ENCODE data around the gene RNF43. TPM values are rescaled to one million over a fixed set of nuclear protein-coding genes. Genes with fewer than 3 reads are reported as not detected.
A peak's percentile ranks its signal among the peaks of the same experiment; 100 is the strongest.

The RNF43 gene
- total RNA-seq, 1 experiment from 2014 or later: 42.2 TPM

- Histone ChIP-seq H4K20me1 (ENCODE audit: insufficient read depth) (no peaks in the 10 kb centered on the region), H3K27me3 (ENCODE audit: insufficient read depth, low read length) (no peaks in the 10 kb centered on the region), H3K9me2 (ENCODE audit: insufficient read depth) (no peaks in the 10 kb centered on the region), H3K4me2 (ENCODE audit: low read length) (peak overlapping the region; percentile 68), H3K4me1 (ENCODE audit: control insufficient read depth in 1 of 2, insufficient read depth in 2 of 2, low read length in 2 of 2) (peaks cover 15 to 19% of the 10 kb centered on the region in 2 experiments), H3K9me3 (ENCODE audit: control insufficient read depth in 1 of 2, insufficient read depth in 1 of 2, low read depth in 1 of 2, low read length in 2 of 2) (no peaks in the 10 kb centered on the region), H3K9ac (ENCODE audit: low read length) (peak overlapping the region; percentile 42), H2AFZ (ENCODE audit: low read depth, low read length, poor library complexity, severe bottlenecking) (peak overlapping the region; percentile 51), H3K36me3 (ENCODE audit: control insufficient read depth in 1 of 2, insufficient read depth in 2 of 2, low read length in 2 of 2) (no peaks in the 10 kb centered on the region), H3K27ac (ENCODE audit: low read depth, low read length) (peak overlapping the region; percentile 46; the same call in 1 of the 2 replicates), H3K4me3 (replicated peaks in 1 of 2; ENCODE audit: low read depth in 1 of 2, low read length in 2 of 2) (peak overlapping the region in 1 of 2 experiments; percentile 42; a peak in 2 of 4 replicates), H3K79me2 (ENCODE audit: insufficient read depth, low read length) (no peaks in the 10 kb centered on the region)
- TF ChIP-seq POLR2A (IDR thresholded peaks at IDR 0.05; ENCODE audit: borderline replicate concordance, extremely low read depth, insufficient read depth, insufficient read length): no peak
- no peak for TF ChIP-seq POLR2AphosphoS5 (IDR thresholded peaks at IDR 0.05; ENCODE audit: low read depth, low read length)
- no peak for TF ChIP-seq EGR1 (IDR thresholded peaks at IDR 0.05; ENCODE audit: low read depth)
- TF ChIP-seq, protein P1, sequence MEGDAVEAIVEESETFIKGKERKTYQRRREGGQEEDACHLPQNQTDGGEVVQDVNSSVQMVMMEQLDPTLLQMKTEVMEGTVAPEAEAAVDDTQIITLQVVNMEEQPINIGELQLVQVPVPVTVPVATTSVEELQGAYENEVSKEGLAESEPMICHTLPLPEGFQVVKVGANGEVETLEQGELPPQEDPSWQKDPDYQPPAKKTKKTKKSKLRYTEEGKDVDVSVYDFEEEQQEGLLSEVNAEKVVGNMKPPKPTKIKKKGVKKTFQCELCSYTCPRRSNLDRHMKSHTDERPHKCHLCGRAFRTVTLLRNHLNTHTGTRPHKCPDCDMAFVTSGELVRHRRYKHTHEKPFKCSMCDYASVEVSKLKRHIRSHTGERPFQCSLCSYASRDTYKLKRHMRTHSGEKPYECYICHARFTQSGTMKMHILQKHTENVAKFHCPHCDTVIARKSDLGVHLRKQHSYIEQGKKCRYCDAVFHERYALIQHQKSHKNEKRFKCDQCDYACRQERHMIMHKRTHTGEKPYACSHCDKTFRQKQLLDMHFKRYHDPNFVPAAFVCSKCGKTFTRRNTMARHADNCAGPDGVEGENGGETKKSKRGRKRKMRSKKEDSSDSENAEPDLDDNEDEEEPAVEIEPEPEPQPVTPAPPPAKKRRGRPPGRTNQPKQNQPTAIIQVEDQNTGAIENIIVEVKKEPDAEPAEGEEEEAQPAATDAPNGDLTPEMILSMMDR (IDR thresholded peaks at IDR 0.05 in 2 of 3, conservative IDR thresholded peaks at IDR 0.05 in 1 of 3; ENCODE audit: borderline replicate concordance in 1 of 3, insufficient read depth in 1 of 3, low read depth in 2 of 3, low read length in 2 of 3): no peak; a peak in 1 of 6 replicates
- BruUV-seq (replicated peaks): TSS peak; percentile 93
- intact Hi-C loops (cut with micrococcal nuclease): no loop called here
- DNase-seq (ENCODE audit: low read depth, low spot score) (no peak), ATAC-seq (peak; percentile 39)
- ChIA-PET POLR2A (interaction anchor here (0.7 to 3.8 kb wide), 8 partner anchors 9 to 110 kb away, joined by 3 to 54 read pairs (median 4); partner anchors contain the start of genes RNF43 and SUPT4H1), CTCF (interaction anchor here (1.3 to 3.5 kb wide), 6 partner anchors 8 to 110 kb away, joined by 3 to 29 read pairs (median 8); partner anchors contain the start of gene RNF43), RAD21 (ENCODE audit: low non-redundant PET in 1 of 2, low total read pairs in 2 of 2, uncharacterized antibody in 2 of 2, unreplicated experiment in 2 of 2) (interaction anchor here in 1 of 2 experiments (1.0 kb wide), 1 partner anchor 10 kb away, joined by 3 read pairs; the partner anchor contains the start of gene RNF43)
Measured at GRCh38 chr17:58427807-58428206, 10.5 kb upstream of the RNF43 start.

- no peak for DNase-seq (ENCODE audit: low read depth, low spot score)
- intact Hi-C loops (cut with micrococcal nuclease): no loop called here
- no peak overlapping the region for H3K4me2 ChIP-seq (ENCODE audit: low read length)
- H4K20me1 ChIP-seq (ENCODE audit: insufficient read depth): no peaks in the 10 kb centered on the region
- ChIA-PET RAD21 (ENCODE audit: low non-redundant PET in 1 of 2, low total read pairs in 2 of 2, uncharacterized antibody in 2 of 2, unreplicated experiment in 2 of 2) (interaction anchor here in 1 of 2 experiments (0.6 kb wide), 1 partner anchor 12 kb away, joined by 3 read pairs; no protein-coding TSS in a partner anchor), POLR2A (no interaction called here), CTCF (interaction anchor here (0.9 to 1.5 kb wide), 2 partner anchors 17 to 104 kb away, joined by 3 to 4 read pairs; no protein-coding TSS in a partner anchor)
- no TSS peak for BruUV-seq (replicated peaks)
- H3K9ac ChIP-seq (ENCODE audit: low read length): no peak overlapping the region
- H3K9me3 ChIP-seq (ENCODE audit: control insufficient read depth in 1 of 2, insufficient read depth in 1 of 2, low read depth in 1 of 2, low read length in 2 of 2): no peaks in the 10 kb centered on the region
- H3K36me3 ChIP-seq (ENCODE audit: control insufficient read depth in 1 of 2, insufficient read depth in 2 of 2, low read length in 2 of 2): no peaks in the 10 kb centered on the region
- H3K4me1 ChIP-seq (ENCODE audit: control insufficient read depth in 1 of 2, insufficient read depth in 2 of 2, low read length in 2 of 2): peaks cover 18 to 27% of the 10 kb centered on the region in 2 experiments
- H3K9me2 ChIP-seq (ENCODE audit: insufficient read depth): no peaks in the 10 kb centered on the region
- no peak overlapping the region for H3K4me3 ChIP-seq (replicated peaks in 1 of 2; ENCODE audit: low read depth in 1 of 2, low read length in 2 of 2)
- peaks cover 6% of the 10 kb centered on the region for H3K79me2 ChIP-seq (ENCODE audit: insufficient read depth, low read length)
- TF ChIP-seq ZNF274 (IDR thresholded peaks at IDR 0.05; ENCODE audit: low read depth, low read length) (no peak), POLR2AphosphoS5 (IDR thresholded peaks at IDR 0.05; ENCODE audit: low read depth, low read length) (no peak), ATF3 (IDR thresholded peaks at IDR 0.05) (no peak), EZH2phosphoT487 (IDR thresholded peaks at IDR 0.05; ENCODE audit: borderline replicate concordance) (no peak), CBX3 (IDR thresholded peaks at IDR 0.05; ENCODE audit: low read depth) (no peak)
- TF ChIP-seq, protein P1 (IDR thresholded peaks at IDR 0.05 in 2 of 3, conservative IDR thresholded peaks at IDR 0.05 in 1 of 3; ENCODE audit: borderline replicate concordance in 1 of 3, insufficient read depth in 1 of 3, low read depth in 2 of 3, low read length in 2 of 3): no peak
- H3K27me3 ChIP-seq (ENCODE audit: insufficient read depth, low read length): no peaks in the 10 kb centered on the region
- no peak for ATAC-seq
- no peak overlapping the region for H3K27ac ChIP-seq (ENCODE audit: low read depth, low read length)
- peak overlapping the region; percentile 53 for H2AFZ ChIP-seq (ENCODE audit: low read depth, low read length, poor library complexity, severe bottlenecking)
Measured at GRCh38 chr17:58421711-58422110, 4.4 kb upstream of the RNF43 start.
